Measurements from ENCODE around the gene GNB3.

DNA sequence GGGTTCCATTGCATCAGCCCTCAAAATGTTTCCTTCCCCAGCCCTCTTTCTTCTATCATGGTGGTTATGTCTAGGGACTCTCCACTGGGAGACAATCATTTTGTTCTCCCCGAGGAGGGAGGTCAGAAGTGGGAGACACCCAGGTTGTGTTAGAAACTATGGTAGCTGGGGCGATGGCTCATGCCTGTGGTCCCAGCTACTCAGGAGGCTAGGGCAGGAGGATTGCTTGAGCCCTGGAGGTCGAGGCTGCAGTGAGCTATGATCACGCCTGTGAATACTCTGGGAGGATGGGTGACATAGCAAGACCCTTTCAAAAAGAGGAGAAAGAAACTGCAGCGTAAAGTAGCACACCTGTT, 50.9 kb downstream of the GNB3 start:
- TF ChIP-seq CTCF (IDR thresholded peaks at IDR 0.05; ENCODE audit: low read depth, low read length, missing input control) (no peak), YY1 (IDR thresholded peaks at IDR 0.05) (no peak), REST (IDR thresholded peaks at IDR 0.05) (no peak)
